ENCODE measurements around the gene CHCHD4. TPM values are rescaled to one million over a fixed set of nuclear protein-coding genes. Genes with fewer than 3 reads are reported as not detected.
A peak's percentile ranks its signal among the peaks of the same experiment; 100 is the strongest.

Gene CHCHD4
- total RNA-seq, 1 donor from 2014 or later, result 9.8 TPM

DNA sequence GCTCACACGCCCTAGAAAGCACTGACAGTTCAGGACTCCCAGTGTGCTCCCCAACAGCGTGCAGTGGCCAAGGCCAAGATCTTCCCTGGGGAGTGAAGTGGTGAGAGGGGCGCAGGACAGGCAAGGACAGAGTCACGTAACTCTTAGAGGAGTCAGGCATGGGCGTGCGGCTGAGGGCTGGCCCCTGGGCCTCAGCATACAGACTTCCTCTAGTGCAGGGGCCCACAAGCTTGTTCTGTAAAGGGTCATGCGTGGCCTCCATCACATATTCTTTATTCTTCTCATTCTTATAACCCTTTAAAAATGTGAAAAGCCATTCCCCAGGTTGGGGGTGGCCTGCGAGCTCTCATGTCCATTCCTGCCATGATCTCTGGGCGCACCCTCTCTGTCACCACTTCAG, 25.4 kb upstream of the CHCHD4 start:
- H3K9me3 Mint-ChIP-seq, result no peaks in the 10 kb centered on the region
- H3K4me3 Mint-ChIP-seq, result no peak overlapping the region
- CTCF ChIA-PET, result no interaction called here
- DNase-seq, result no peak
- peaks cover 77% of the 10 kb centered on the region for H3K36me3 Mint-ChIP-seq (ENCODE audit: low read depth)
- H3K27me3 Mint-ChIP-seq, result no peaks in the 10 kb centered on the region
- intact Hi-C loops (cut with micrococcal nuclease), result no loop called here
- TF ChIP-seq, protein P1, sequence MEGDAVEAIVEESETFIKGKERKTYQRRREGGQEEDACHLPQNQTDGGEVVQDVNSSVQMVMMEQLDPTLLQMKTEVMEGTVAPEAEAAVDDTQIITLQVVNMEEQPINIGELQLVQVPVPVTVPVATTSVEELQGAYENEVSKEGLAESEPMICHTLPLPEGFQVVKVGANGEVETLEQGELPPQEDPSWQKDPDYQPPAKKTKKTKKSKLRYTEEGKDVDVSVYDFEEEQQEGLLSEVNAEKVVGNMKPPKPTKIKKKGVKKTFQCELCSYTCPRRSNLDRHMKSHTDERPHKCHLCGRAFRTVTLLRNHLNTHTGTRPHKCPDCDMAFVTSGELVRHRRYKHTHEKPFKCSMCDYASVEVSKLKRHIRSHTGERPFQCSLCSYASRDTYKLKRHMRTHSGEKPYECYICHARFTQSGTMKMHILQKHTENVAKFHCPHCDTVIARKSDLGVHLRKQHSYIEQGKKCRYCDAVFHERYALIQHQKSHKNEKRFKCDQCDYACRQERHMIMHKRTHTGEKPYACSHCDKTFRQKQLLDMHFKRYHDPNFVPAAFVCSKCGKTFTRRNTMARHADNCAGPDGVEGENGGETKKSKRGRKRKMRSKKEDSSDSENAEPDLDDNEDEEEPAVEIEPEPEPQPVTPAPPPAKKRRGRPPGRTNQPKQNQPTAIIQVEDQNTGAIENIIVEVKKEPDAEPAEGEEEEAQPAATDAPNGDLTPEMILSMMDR (IDR thresholded peaks at IDR 0.05), result no peak
- no peak for ATAC-seq (ENCODE audit: low read depth)
- no peak overlapping the region for H3K27ac Mint-ChIP-seq
- POLR2A ChIA-PET, result no interaction called here
- H3K4me1 Mint-ChIP-seq, result peaks cover 4% of the 10 kb centered on the region

DNA sequence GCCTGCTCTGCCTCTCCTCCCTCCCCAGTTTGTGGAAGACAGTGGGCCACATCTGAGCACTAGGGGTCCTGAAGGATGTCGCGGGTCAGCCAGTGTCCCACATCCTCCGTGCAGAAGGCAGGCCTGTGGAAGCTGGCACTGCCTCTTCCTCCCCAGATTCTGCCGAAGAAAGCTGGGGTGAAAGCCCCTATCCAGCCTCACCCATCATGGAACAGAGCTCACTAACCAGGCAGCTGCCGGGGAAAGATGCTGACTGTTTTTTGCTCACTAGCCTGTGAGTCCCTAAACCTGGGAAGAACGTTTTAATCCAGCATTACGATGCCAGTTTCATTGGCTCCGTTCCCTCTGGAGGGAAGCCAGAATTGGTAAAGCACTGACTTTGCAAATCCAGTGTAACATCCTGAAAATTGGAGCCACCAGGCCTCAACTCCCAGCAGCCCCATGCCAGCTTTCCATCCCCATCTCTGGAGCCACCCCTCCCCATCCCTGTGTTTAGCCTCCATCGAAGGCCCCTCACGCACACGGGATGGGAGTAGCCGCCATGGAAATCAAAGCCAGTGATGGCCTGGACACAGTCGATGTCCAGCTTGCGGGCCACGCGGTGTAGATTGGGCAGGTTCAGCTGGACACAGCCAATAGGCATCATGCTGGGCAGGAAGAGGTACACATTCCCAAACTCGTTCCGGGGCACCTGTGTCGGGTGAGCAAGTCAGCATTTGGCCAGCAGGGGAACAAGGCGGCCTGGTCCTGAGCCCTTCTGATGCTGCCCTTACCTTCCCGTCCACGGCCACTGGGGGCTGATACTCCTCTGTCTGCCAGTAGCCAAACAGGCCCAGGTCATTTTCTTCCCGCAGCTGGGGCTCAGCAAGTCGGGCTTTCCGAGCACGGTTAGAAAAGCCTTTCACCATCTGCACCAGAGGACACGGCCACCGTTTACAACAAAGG, 23.6 kb upstream of the CHCHD4 start:
- intact Hi-C loops (cut with micrococcal nuclease), result no loop called here
- no peak overlapping the region for H3K27ac Mint-ChIP-seq

DNA sequence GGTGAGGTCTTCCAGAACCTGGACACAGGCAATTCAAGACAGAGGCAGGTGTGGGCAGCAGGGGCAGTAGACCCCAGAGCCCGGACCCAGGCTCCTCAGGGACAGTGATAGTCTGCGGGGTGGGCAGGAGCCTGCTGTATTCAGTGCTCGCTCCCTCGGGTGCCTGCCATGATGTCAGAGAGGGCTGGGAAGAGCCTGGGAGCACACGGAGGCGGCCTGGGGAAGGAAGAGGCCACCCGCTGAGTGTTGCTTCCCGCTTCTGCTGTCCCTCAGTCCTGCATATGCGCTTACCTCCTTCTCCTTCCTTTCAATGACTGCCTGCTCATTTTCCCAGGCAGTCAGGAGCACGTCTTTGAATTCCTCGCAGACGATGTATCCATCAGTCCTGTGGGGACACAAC, 22.9 kb upstream of the CHCHD4 start:
- no peaks in the 10 kb centered on the region for H3K27me3 Mint-ChIP-seq
- intact Hi-C loops (cut with micrococcal nuclease), result no loop called here
- peaks cover 66% of the 10 kb centered on the region for H3K36me3 Mint-ChIP-seq (ENCODE audit: low read depth)
- H3K27ac Mint-ChIP-seq, result no peak overlapping the region
- H3K4me1 Mint-ChIP-seq, result peaks cover 20% of the 10 kb centered on the region
- TF ChIP-seq, protein P1 (IDR thresholded peaks at IDR 0.05), result no peak
- POLR2A ChIA-PET, result no interaction called here
- DNase-seq (no peak), ATAC-seq (ENCODE audit: low read depth) (no peak)
- H3K4me3 Mint-ChIP-seq, result no peak overlapping the region
- H3K9me3 Mint-ChIP-seq, result no peaks in the 10 kb centered on the region
- CTCF ChIA-PET, result no interaction called here

More for the DNA sequence above, 23.6 kb upstream of the CHCHD4 start:
- no peaks in the 10 kb centered on the region for H3K9me3 Mint-ChIP-seq
- H3K36me3 Mint-ChIP-seq (ENCODE audit: low read depth), result peaks cover 70% of the 10 kb centered on the region
- TF ChIP-seq, protein P1 (IDR thresholded peaks at IDR 0.05), result no peak
- H3K4me1 Mint-ChIP-seq, result peaks cover 17% of the 10 kb centered on the region
- CTCF ChIA-PET, result no interaction called here
- DNase-seq (no peak), ATAC-seq (ENCODE audit: low read depth) (no peak)
- no peak overlapping the region for H3K4me3 Mint-ChIP-seq
- no peaks in the 10 kb centered on the region for H3K27me3 Mint-ChIP-seq
- POLR2A ChIA-PET, result no interaction called here

DNA sequence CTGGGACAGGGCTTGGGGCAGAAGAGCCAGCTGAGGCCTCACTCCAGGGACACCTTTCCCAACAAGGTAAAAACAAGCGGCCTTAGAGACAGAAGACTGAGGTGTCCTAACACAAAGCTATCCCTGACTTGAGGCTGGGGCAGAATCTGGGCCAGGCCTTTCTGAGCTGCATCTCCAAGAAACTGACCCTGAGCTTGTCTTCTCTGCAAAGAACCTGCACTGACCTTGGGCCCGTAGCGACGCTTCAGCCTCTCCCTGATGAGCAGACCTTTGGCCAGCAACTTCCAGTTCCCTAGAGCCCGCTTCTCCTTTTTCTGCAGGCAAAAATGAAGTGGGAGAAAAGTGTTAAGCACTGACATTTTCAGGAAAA, 22.4 kb upstream of the CHCHD4 start:
- ChIA-PET CTCF (no interaction called here), POLR2A (no interaction called here)
- TF ChIP-seq, protein P1 (IDR thresholded peaks at IDR 0.05), result no peak
- Mint-ChIP-seq H3K4me3 (no peak overlapping the region), H3K36me3 (ENCODE audit: low read depth) (peaks cover 66% of the 10 kb centered on the region), H3K27me3 (no peaks in the 10 kb centered on the region), H3K4me1 (peaks cover 20% of the 10 kb centered on the region), H3K9me3 (no peaks in the 10 kb centered on the region), H3K27ac (peak overlapping the region; percentile 65)
- no peak for DNase-seq
- intact Hi-C loops (cut with micrococcal nuclease), result no loop called here
- ATAC-seq (ENCODE audit: low read depth), result no peak

DNA sequence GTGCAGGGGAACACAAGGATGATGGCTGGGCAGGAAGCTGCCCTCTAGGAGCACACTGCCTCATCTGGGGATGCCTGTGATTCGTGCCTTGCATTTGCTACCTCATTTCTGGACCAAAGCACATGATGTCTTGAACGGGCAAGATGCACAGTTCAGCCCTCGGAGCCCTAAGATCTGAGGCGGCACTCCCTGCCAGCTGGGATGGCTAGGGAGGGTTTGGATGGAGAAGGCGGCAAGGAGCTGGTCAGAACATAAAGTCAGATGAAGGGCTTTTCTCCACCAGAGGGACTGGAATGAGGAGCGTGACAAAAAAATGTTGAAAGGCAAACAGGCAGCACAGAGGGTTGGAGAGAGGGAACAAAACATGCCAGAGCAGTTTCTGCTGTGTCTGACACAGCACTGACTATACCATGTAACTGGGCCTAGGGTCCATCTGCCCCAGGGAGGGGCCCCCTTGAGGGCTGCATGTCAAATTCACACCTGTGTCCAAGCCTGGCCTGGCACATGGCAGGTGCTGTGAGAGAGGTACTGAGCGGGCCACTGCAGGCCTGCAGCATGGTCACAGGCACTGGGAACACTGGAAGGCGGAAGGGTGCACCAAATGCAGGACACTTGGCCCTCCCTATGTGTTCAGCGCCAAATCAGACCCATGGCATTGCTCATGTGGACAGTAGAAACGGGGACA, 21.9 kb upstream of the CHCHD4 start:
- Mint-ChIP-seq H3K4me1 (peaks cover 20% of the 10 kb centered on the region), H3K4me3 (no peak overlapping the region), H3K27me3 (no peaks in the 10 kb centered on the region), H3K27ac (peak overlapping the region; percentile 65), H3K9me3 (no peaks in the 10 kb centered on the region), H3K36me3 (ENCODE audit: low read depth) (peaks cover 67% of the 10 kb centered on the region)
- DNase-seq (no peak), ATAC-seq (ENCODE audit: low read depth) (no peak)
- TF ChIP-seq, protein P1 (IDR thresholded peaks at IDR 0.05), result no peak
- CTCF ChIA-PET, result no interaction called here
- POLR2A ChIA-PET, result interaction anchor here (1.1 kb wide), 1 partner anchor 32 kb away, joined by 4 read pairs; the partner anchor contains the start of genes LSM3 and XPC
- intact Hi-C loops (cut with micrococcal nuclease), result no loop called here
